Activated CD8-positive, alpha-beta T cell treated with anti-CD3 and anti-CD28 coated beads, Interleukin-2, amount 10 ng/mL, durations not matched to agents 7 days and 5 days (primary cell): ENCODE measurements around the gene RYR3. TPM values are rescaled to one million over a fixed set of nuclear protein-coding genes. Genes with fewer than 3 reads are reported as not detected.

Experiments used
- ATAC-seq: fragments of 150-1000 bp; cut with Tn5 transposase; one replicate; pipeline ENCODE4 v1.10.0; 2021; ENCODE audit warnings: moderate library complexity
- CTCF ChIA-PET: fragments of 350-600 bp; sonication (Branson Sonifier 250); formaldehyde crosslinking; loops from one replicate; lab custom pipeline; 2021; ENCODE audit warnings: antibody characterized with exemption; lab: Charles Lee
- POLR2A ChIA-PET: fragments of 350-600 bp; sonication (Branson Sonifier 250); formaldehyde crosslinking; loops from one replicate; lab custom pipeline; 2021; ENCODE audit warnings: antibody characterized with exemption; lab: Charles Lee
- DNase-seq: peaks from one replicate; pipeline ENCODE4 v3.0.0-alpha.2; 2020
- H3K27ac Mint-ChIP-seq: one replicate; pipeline ENCODE4 v1.8.0; 2021; ENCODE audit warnings: mild to moderate bottlenecking, mixed read lengths
- H3K27me3 Mint-ChIP-seq: one replicate; pipeline ENCODE4 v1.8.0; 2021; ENCODE audit warnings: low read depth, mixed read lengths
- H3K36me3 Mint-ChIP-seq: one replicate; pipeline ENCODE4 v1.8.0; 2021; ENCODE audit warnings: low read depth, mixed read lengths
- H3K4me1 Mint-ChIP-seq: one replicate; pipeline ENCODE4 v1.8.0; 2021; ENCODE audit warnings: low read depth, mixed read lengths
- H3K4me3 Mint-ChIP-seq: one replicate; pipeline ENCODE4 v1.8.0; 2021; ENCODE audit warnings: mild to moderate bottlenecking, mixed read lengths
- H3K9me3 Mint-ChIP-seq: one replicate; pipeline ENCODE4 v1.8.0; 2022; ENCODE audit warnings: mixed read lengths; ENCODE audit not compliant: insufficient read depth
- total RNA-seq, 2 experiments: library from RNA; stranded (reverse); gene quantifications; one replicate each; pipeline ENCODE4 v1.2.3, GENCODE V29; 2021

RYR3 gene
- total RNA-seq, 2 experiments from 2014 or later, result not detected

GRCh38 chr15:33370623-33371020 lies 59.9 kb downstream of the RYR3 start:
- ATAC-seq (no peak), DNase-seq (no peak)
- peaks cover 5% of the 10 kb centered on the region for H3K27me3 Mint-ChIP-seq
- H3K36me3 Mint-ChIP-seq, result no peaks in the 10 kb centered on the region
- POLR2A ChIA-PET, result no interaction called here
- no peaks in the 10 kb centered on the region for H3K4me1 Mint-ChIP-seq
- H3K9me3 Mint-ChIP-seq, result no peaks in the 10 kb centered on the region
- no peak overlapping the region for H3K4me3 Mint-ChIP-seq
- CTCF ChIA-PET, result no interaction called here
- no peak overlapping the region for H3K27ac Mint-ChIP-seq

- Mint-ChIP-seq H3K4me3 (no peak overlapping the region), H3K27ac (no peak overlapping the region), H3K9me3 (no peaks in the 10 kb centered on the region), H3K36me3 (no peaks in the 10 kb centered on the region), H3K27me3 (peaks cover 5% of the 10 kb centered on the region), H3K4me1 (no peaks in the 10 kb centered on the region)
- DNase-seq (no peak), ATAC-seq (no peak)
- POLR2A ChIA-PET, result no interaction called here
- CTCF ChIA-PET, result no interaction called here
Measured at GRCh38 chr15:33371159-33371558, 60.4 kb downstream of the RYR3 start.

- DNase-seq (no peak), ATAC-seq (no peak)
- no peaks in the 10 kb centered on the region for H3K36me3 Mint-ChIP-seq
- H3K27me3 Mint-ChIP-seq, result peaks cover 3% of the 10 kb centered on the region
- POLR2A ChIA-PET, result no interaction called here
- CTCF ChIA-PET, result no interaction called here
- H3K9me3 Mint-ChIP-seq, result no peaks in the 10 kb centered on the region
- no peaks in the 10 kb centered on the region for H3K4me1 Mint-ChIP-seq
- no peak overlapping the region for H3K4me3 Mint-ChIP-seq
- H3K27ac Mint-ChIP-seq, result no peak overlapping the region
Measured at GRCh38 chr15:33374226-33374914, 63.6 kb downstream of the RYR3 start.

- no peak for ATAC-seq
- DNase-seq, result no peak
- ChIA-PET CTCF (no interaction called here), POLR2A (no interaction called here)
- Mint-ChIP-seq H3K27ac (no peak overlapping the region), H3K4me3 (no peak overlapping the region), H3K4me1 (no peaks in the 10 kb centered on the region), H3K36me3 (no peaks in the 10 kb centered on the region), H3K9me3 (no peaks in the 10 kb centered on the region), H3K27me3 (peaks cover 3% of the 10 kb centered on the region)
Measured at GRCh38 chr15:33375236-33375635, 64.5 kb downstream of the RYR3 start.

- no peak for DNase-seq
- Mint-ChIP-seq H3K27ac (no peak overlapping the region), H3K4me3 (no peak overlapping the region), H3K9me3 (no peaks in the 10 kb centered on the region), H3K36me3 (no peaks in the 10 kb centered on the region), H3K4me1 (no peaks in the 10 kb centered on the region), H3K27me3 (peaks cover 3% of the 10 kb centered on the region)
- no peak for ATAC-seq
- POLR2A ChIA-PET, result no interaction called here
- CTCF ChIA-PET, result no interaction called here
Measured at GRCh38 chr15:33377204-33377603, 66.4 kb downstream of the RYR3 start.

- CTCF ChIA-PET, result no interaction called here
- Mint-ChIP-seq H3K4me3 (no peak overlapping the region), H3K27me3 (peaks cover 3% of the 10 kb centered on the region), H3K4me1 (no peaks in the 10 kb centered on the region), H3K36me3 (no peaks in the 10 kb centered on the region), H3K9me3 (no peaks in the 10 kb centered on the region), H3K27ac (no peak overlapping the region)
- ATAC-seq, result no peak
- POLR2A ChIA-PET, result no interaction called here
- DNase-seq, result no peak
Measured at GRCh38 chr15:33378866-33379480, 68.2 kb downstream of the RYR3 start.

- no peaks in the 10 kb centered on the region for H3K9me3 Mint-ChIP-seq
Measured at GRCh38 chr15:33380406-33380805, 69.6 kb downstream of the RYR3 start.

GRCh38 chr15:33382491-33382890 lies 71.7 kb downstream of the RYR3 start:
- Mint-ChIP-seq H3K4me1 (no peaks in the 10 kb centered on the region), H3K36me3 (no peaks in the 10 kb centered on the region), H3K27ac (no peak overlapping the region), H3K4me3 (no peak overlapping the region), H3K27me3 (no peaks in the 10 kb centered on the region), H3K9me3 (no peaks in the 10 kb centered on the region)
- no peak for DNase-seq
- POLR2A ChIA-PET, result no interaction called here
- CTCF ChIA-PET, result no interaction called here
- no peak for ATAC-seq

More at GRCh38 chr15:33380406-33380805, 69.6 kb downstream of the RYR3 start:
- POLR2A ChIA-PET, result no interaction called here
- H3K36me3 Mint-ChIP-seq, result no peaks in the 10 kb centered on the region
- no peaks in the 10 kb centered on the region for H3K27me3 Mint-ChIP-seq
- ATAC-seq, result no peak
- H3K4me3 Mint-ChIP-seq, result no peak overlapping the region
- DNase-seq, result no peak
- H3K27ac Mint-ChIP-seq, result no peak overlapping the region
- no peaks in the 10 kb centered on the region for H3K4me1 Mint-ChIP-seq
- CTCF ChIA-PET, result no interaction called here

- Mint-ChIP-seq H3K27me3 (peaks cover 3% of the 10 kb centered on the region), H3K9me3 (no peaks in the 10 kb centered on the region), H3K36me3 (no peaks in the 10 kb centered on the region), H3K27ac (no peak overlapping the region), H3K4me3 (no peak overlapping the region), H3K4me1 (no peaks in the 10 kb centered on the region)
- no peak for ATAC-seq
- DNase-seq, result no peak
- POLR2A ChIA-PET, result interaction anchor here (0.7 kb wide), 1 partner anchor 15 kb away, joined by 3 read pairs; no protein-coding TSS in a partner anchor
- CTCF ChIA-PET, result no interaction called here
Measured at GRCh38 chr15:33384307-33384706, 73.5 kb downstream of the RYR3 start.

- Mint-ChIP-seq H3K36me3 (no peaks in the 10 kb centered on the region), H3K27me3 (peaks cover 3% of the 10 kb centered on the region), H3K9me3 (no peaks in the 10 kb centered on the region), H3K4me3 (no peak overlapping the region), H3K27ac (no peak overlapping the region), H3K4me1 (no peaks in the 10 kb centered on the region)
- CTCF ChIA-PET, result no interaction called here
- POLR2A ChIA-PET, result no interaction called here
- ATAC-seq (no peak), DNase-seq (no peak)
Measured at GRCh38 chr15:33392453-33392852, 81.7 kb downstream of the RYR3 start.

GRCh38 chr15:33393546-33393945 lies 82.8 kb downstream of the RYR3 start:
- POLR2A ChIA-PET, result no interaction called here
- CTCF ChIA-PET, result interaction anchor here (0.6 kb wide), 1 partner anchor 129 kb away, joined by 3 read pairs; no protein-coding TSS in a partner anchor
- Mint-ChIP-seq H3K27me3 (peaks cover 3% of the 10 kb centered on the region), H3K4me1 (no peaks in the 10 kb centered on the region), H3K9me3 (no peaks in the 10 kb centered on the region), H3K36me3 (no peaks in the 10 kb centered on the region), H3K4me3 (no peak overlapping the region), H3K27ac (no peak overlapping the region)
- no peak for DNase-seq
- ATAC-seq, result no peak

- ATAC-seq (no peak), DNase-seq (no peak)
- H3K27me3 Mint-ChIP-seq, result no peaks in the 10 kb centered on the region
- ChIA-PET POLR2A (no interaction called here), CTCF (no interaction called here)
- H3K4me3 Mint-ChIP-seq, result no peak overlapping the region
- no peaks in the 10 kb centered on the region for H3K4me1 Mint-ChIP-seq
- no peaks in the 10 kb centered on the region for H3K9me3 Mint-ChIP-seq
- no peaks in the 10 kb centered on the region for H3K36me3 Mint-ChIP-seq
- no peak overlapping the region for H3K27ac Mint-ChIP-seq
Measured at GRCh38 chr15:33395321-33395720, 84.6 kb downstream of the RYR3 start.
